Measurements from ENCODE around the gene ATN1.

The ATN1 gene

DNA sequence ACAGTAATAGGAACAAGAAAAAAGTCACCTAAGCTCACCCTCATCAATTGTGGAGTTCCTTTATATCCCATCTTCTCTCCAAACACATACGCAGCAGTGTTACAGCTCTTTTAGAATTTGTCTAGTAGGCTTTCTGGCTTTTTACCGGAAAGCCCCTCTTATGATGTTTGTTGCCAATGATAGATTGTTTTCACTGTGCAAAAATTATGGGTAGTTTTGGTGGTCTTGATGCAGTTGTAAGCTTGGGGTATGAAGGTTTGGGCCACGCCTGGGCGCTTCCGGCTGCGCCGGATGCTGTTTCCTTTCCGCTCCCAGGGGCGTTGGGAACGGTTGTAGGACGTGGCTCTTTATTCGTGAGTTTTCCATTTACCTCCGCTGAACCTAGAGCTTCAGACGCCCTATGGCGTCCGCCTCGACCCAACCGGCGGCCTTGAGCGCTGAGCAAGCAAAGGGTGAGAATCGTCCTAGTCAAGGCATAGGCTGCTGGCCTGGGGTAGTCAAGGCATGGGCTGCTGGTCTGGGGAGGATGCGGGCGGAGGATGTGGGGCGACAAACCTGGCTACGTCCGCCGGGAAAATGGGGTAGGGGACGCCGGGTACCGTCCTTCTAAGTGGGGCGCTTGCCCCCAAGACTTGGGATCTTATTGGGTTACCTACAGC lies 16.1 kb downstream of the ATN1 start, which contains the start of the genes C12orf57 and RNU7-1 (continued):
- TF ChIP-seq ZNF214 (tag by site-specific recombination; IDR thresholded peaks at IDR 0.05; ENCODE audit: borderline replicate concordance) (no peak), ZEB2 (tag by site-specific recombination; IDR thresholded peaks at IDR 0.05) (0 out of 2 replicates have a peak, but pooled peaks have one; percentile 30), ZNF677 (tag by site-specific recombination; IDR thresholded peaks at IDR 0.05) (no peak; the same call in 1 of the 2 replicates), ZXDB (tag by site-specific recombination; IDR thresholded peaks at IDR 0.05) (peak; percentile 89), ZSCAN30 (tag by site-specific recombination; IDR thresholded peaks at IDR 0.05) (peak; percentile 62), ZNF391 (tag by site-specific recombination; IDR thresholded peaks at IDR 0.05; ENCODE audit: borderline replicate concordance, low read depth) (no peak), ZNF626 (tag by site-specific recombination; IDR thresholded peaks at IDR 0.05) (no peak), ZSCAN4 (tag by site-specific recombination; IDR thresholded peaks at IDR 0.05) (no peak), KLF10 (tag by site-specific recombination; IDR thresholded peaks at IDR 0.05) (peak; percentile 86), ZNF16 (tag by site-specific recombination; IDR thresholded peaks at IDR 0.05; ENCODE audit: low read depth) (no peak), TRIM28 (IDR thresholded peaks at IDR 0.05; ENCODE audit: borderline replicate concordance, low read length) (no peak), SCRT2 (tag by site-specific recombination; IDR thresholded peaks at IDR 0.05) (no peak), ZNF362 (tag by site-specific recombination; IDR thresholded peaks at IDR 0.05) (no peak), SETDB1 (IDR thresholded peaks at IDR 0.05; ENCODE audit: insufficient read length, low read length) (no peak), EGR2 (tag by site-specific recombination; IDR thresholded peaks at IDR 0.05; ENCODE audit: low read depth) (no peak), ZNF19 (tag by site-specific recombination; IDR thresholded peaks at IDR 0.05; ENCODE audit: low read depth) (no peak), ZBTB7A (tag by site-specific recombination; IDR thresholded peaks at IDR 0.05; ENCODE audit: low read depth) (0 out of 2 replicates have a peak, but pooled peaks have one; percentile 53), ZNF830 (tag by site-specific recombination; IDR thresholded peaks at IDR 0.05; ENCODE audit: low read depth) (no peak), ZNF184 (tag by site-specific recombination; IDR thresholded peaks at IDR 0.05) (no peak), BCL11B (tag by site-specific recombination; IDR thresholded peaks at IDR 0.05; ENCODE audit: low read depth) (no peak), ZNF747 (tag by site-specific recombination; IDR thresholded peaks at IDR 0.05) (no peak), ZNF777 (tag by site-specific recombination; IDR thresholded peaks at IDR 0.05; ENCODE audit: borderline replicate concordance) (no peak), ZFP41 (tag by site-specific recombination; IDR thresholded peaks at IDR 0.05; ENCODE audit: borderline replicate concordance) (no peak), SP3 (tag by site-specific recombination; IDR thresholded peaks at IDR 0.05) (peak; percentile 47; the same call in 1 of the 2 replicates), PRDM1 (tag by site-specific recombination; IDR thresholded peaks at IDR 0.05) (no peak), ZNF660 (tag by site-specific recombination; IDR thresholded peaks at IDR 0.05) (peak; percentile 97), ZNF350 (tag by site-specific recombination; IDR thresholded peaks at IDR 0.05) (no peak), ZNF239 (tag by site-specific recombination; IDR thresholded peaks at IDR 0.05) (no peak), ZNF366 (tag by site-specific recombination; conservative IDR thresholded peaks at IDR 0.05) (0 out of 2 replicates have a peak, but pooled peaks have one; percentile 10), HIC1 (tag by site-specific recombination; IDR thresholded peaks at IDR 0.05) (no peak), ZNF404 (tag by site-specific recombination; IDR thresholded peaks at IDR 0.05) (no peak), HOXC10 (CRISPR knock-in tag; IDR thresholded peaks at IDR 0.05) (no peak), ZBTB20 (tag by site-specific recombination; IDR thresholded peaks at IDR 0.05) (no peak)
- TF ChIP-seq, protein P1, sequence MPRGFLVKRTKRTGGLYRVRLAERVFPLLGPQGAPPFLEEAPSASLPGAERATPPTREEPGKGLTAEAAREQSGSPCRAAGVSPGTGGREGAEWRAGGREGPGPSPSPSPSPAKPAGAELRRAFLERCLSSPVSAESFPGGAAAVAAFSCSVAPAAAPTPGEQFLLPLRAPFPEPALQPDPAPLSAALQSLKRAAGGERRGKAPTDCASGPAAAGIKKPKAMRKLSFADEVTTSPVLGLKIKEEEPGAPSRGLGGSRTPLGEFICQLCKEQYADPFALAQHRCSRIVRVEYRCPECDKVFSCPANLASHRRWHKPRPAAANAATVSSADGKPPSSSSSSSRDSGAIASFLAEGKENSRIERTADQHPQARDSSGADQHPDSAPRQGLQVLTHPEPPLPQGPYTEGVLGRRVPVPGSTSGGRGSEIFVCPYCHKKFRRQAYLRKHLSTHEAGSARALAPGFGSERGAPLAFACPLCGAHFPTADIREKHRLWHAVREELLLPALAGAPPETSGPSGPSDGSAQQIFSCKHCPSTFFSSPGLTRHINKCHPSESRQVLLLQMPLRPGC (tag by site-specific recombination; IDR thresholded peaks at IDR 0.05): peak; percentile 50; the same call in 1 of the 2 replicates
- TF ChIP-seq, protein P2, sequence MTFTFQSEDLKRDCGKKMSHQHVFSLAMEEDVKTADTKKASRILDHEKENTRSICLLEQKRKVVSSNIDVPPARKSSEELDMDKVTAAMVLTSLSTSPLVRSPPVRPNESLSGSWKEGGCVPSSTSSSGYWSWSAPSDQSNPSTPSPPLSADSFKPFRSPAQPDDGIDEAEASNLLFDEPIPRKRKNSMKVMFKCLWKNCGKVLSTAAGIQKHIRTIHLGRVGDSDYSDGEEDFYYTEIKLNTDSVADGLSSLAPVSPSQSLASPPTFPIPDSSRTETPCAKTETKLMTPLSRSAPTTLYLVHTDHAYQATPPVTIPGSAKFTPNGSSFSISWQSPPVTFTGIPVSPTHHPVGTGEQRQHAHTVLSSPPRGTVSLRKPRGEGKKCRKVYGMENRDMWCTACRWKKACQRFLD (tag by site-specific recombination; IDR thresholded peaks at IDR 0.05): no peak
